ENCODE measurements around the gene SLC5A12.

The SLC5A12 gene

GRCh38 chr11:26703411-26704191 lies 18.3 kb downstream of the SLC5A12 start:
- in situ Hi-C loops (cut with MboI; ENCODE audit: low pct_unique_long_range_greater_than_20kb, low sequenced_read_pairs, unreplicated experiment), result no loop called here
- TF ChIP-seq CTCF (IDR thresholded peaks at IDR 0.05; ENCODE audit: extremely low read depth, insufficient read depth, missing control alignments), result no peak
- no peak for DNase-seq (ENCODE audit: low spot score)

- DNase-seq (ENCODE audit: low spot score), result no peak
- in situ Hi-C loops (cut with MboI; ENCODE audit: low pct_unique_long_range_greater_than_20kb, low sequenced_read_pairs, unreplicated experiment), result no loop called here
- no peak for TF ChIP-seq CTCF (IDR thresholded peaks at IDR 0.05; ENCODE audit: extremely low read depth, insufficient read depth, missing control alignments)
Measured at GRCh38 chr11:26702406-26702805, 19.5 kb downstream of the SLC5A12 start.

- DNase-seq (ENCODE audit: low spot score), result no peak
- in situ Hi-C loops (cut with MboI; ENCODE audit: low pct_unique_long_range_greater_than_20kb, low sequenced_read_pairs, unreplicated experiment), result no loop called here
- TF ChIP-seq CTCF (IDR thresholded peaks at IDR 0.05; ENCODE audit: extremely low read depth, insufficient read depth, missing control alignments), result no peak
Measured at GRCh38 chr11:26700574-26701235, 21.2 kb downstream of the SLC5A12 start.

GRCh38 chr11:26698224-26698623 lies 23.6 kb downstream of the SLC5A12 start:
- no peak for DNase-seq (ENCODE audit: low spot score)
- TF ChIP-seq CTCF (IDR thresholded peaks at IDR 0.05; ENCODE audit: extremely low read depth, insufficient read depth, missing control alignments), result no peak
- in situ Hi-C loops (cut with MboI; ENCODE audit: low pct_unique_long_range_greater_than_20kb, low sequenced_read_pairs, unreplicated experiment), result no loop called here

GRCh38 chr11:26696330-26696729 lies 25.5 kb downstream of the SLC5A12 start:
- TF ChIP-seq CTCF (IDR thresholded peaks at IDR 0.05; ENCODE audit: extremely low read depth, insufficient read depth, missing control alignments), result no peak
- DNase-seq (ENCODE audit: low spot score), result no peak
- in situ Hi-C loops (cut with MboI; ENCODE audit: low pct_unique_long_range_greater_than_20kb, low sequenced_read_pairs, unreplicated experiment), result no loop called here

- no peak for TF ChIP-seq CTCF (IDR thresholded peaks at IDR 0.05; ENCODE audit: extremely low read depth, insufficient read depth, missing control alignments)
- in situ Hi-C loops (cut with MboI; ENCODE audit: low pct_unique_long_range_greater_than_20kb, low sequenced_read_pairs, unreplicated experiment), result no loop called here
- DNase-seq (ENCODE audit: low spot score), result no peak
Measured at GRCh38 chr11:26688701-26689100, 33.2 kb downstream of the SLC5A12 start.
